Left renal cortex interstitium (tissue), 4 donors: ENCODE data around the gene JAZF1. TPM values are rescaled to one million over a fixed set of nuclear protein-coding genes. Genes with fewer than 3 reads are reported as not detected.
A peak's percentile ranks its signal among the peaks of the same experiment; 100 is the strongest.

Source experiments
- DNase-seq, 4 donors: peaks; one replicate each; pipeline ENCODE4 v3.0.0-alpha.2; 2013; ENCODE audit warnings: low read depth in 4 of 4, low spot score in 2 of 4, missing footprints in 1 of 4
- polyA plus RNA-seq, 4 donors: library from polyadenylated mRNA; unstranded; fragments of 120-200 nt; gene quantifications; one replicate each; pipeline ENCODE4 v1.2.1, GENCODE V29; 2013; ENCODE audit not compliant: insufficient read length in 4 of 4

Gene JAZF1
- polyA plus RNA-seq, 4 donors: 10.9 to 15.5 (median 13.3) TPM

GRCh38 chr7:28112467-28112866 lies 68.1 kb downstream of the JAZF1 start:
- DNase-seq: no peak

GRCh38 chr7:28112012-28112411 lies 68.6 kb downstream of the JAZF1 start:
- DNase-seq: no peak

DNA sequence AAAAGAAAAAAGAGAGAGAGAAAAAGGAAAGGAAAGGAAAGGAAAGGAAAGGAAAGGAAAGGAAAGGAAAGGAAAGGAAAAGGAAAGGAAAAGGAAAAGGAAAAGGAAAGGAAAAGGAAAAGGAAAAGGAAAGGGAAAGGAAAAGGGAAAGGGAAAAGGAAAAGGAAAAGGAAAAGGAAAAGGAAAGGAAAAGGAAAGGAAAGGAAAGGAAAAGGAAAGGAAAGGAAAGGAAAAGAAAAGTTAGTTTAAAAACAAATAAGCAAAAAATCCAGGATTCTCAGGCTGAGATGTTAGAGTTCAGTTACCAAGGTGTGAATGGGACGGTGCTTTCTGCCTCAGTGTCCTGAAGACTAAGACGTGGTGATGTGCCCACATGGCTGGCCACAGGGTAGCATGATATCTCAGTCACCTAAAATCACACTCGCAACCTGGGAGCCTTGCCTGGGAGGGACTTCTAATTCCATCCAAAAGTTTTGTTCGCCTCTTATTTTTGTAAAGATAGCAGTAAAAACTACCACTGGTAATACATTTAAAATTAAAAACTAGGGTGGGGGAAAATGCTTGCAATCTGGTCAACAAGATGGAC lies 70.1 kb downstream of the JAZF1 start:
- no peak for DNase-seq

- no peak for DNase-seq
Measured at GRCh38 chr7:28108747-28109146, 71.8 kb downstream of the JAZF1 start.

DNA sequence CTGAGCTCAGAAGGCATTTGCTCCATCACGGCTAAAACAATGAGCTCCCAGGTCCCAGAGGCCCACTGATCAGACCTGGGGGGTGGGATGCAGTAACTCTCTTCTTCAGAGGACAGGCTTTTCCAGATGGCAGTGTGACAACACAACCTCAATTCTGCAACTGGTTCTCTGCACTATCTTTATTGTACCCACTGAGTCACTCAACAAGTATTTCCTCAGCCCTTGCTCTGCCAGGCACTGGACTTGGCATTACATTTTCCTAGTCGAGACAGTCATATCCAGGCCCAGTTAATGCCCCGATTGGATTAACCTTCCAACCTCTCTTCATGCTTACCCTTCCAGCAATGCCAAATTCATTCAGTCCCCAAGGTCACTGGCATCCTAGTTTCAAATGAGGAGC lies 72.6 kb downstream of the JAZF1 start:
- no peak for DNase-seq

GRCh38 chr7:28106321-28106829 lies 74.2 kb downstream of the JAZF1 start:
- DNase-seq: no peak

GRCh38 chr7:28105234-28105633 lies 75.4 kb downstream of the JAZF1 start:
- no peak for DNase-seq

DNA sequence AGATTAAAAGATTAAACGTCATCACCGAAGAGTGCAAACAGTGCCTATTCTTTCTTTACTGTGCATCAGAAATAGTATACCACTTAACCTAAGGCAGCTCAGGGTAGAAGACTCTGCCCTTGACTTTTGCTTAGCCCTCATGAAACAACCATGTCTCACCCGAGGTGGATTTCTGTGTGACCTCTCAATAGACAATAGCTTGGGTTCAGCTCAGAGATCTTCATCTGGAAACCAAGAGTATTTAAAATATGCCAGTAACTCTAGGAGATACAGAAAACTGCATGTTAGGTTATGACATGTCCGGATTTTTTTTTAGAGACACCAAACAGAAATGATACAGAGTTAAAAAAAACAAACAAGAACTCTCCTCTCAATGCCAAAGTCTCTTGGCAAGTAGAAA lies 75.8 kb downstream of the JAZF1 start:
- no peak for DNase-seq

DNA sequence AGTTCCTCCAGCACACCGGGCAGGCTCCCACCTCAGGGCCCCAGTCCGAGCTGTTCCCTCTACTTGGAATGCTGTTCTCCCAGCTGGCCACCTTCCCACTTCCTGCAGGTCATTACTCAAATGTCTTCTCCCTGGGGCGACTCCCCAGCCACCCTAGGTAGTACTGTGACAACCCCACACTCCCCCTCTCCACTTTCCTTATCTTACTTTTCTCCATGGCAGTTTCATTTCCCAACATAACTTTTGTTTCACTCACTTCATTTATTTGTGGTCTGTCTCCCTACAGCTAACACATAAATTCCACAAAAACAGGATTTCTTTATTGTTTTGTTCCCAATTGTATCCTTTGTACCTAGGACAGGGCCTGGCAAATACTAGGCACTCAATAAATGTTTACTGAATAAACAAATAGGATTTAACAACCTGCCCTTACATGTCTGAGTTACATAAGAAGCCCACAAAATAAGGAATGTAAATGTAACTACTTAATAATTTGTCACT lies 76.5 kb downstream of the JAZF1 start:
- DNase-seq: no peak

DNA sequence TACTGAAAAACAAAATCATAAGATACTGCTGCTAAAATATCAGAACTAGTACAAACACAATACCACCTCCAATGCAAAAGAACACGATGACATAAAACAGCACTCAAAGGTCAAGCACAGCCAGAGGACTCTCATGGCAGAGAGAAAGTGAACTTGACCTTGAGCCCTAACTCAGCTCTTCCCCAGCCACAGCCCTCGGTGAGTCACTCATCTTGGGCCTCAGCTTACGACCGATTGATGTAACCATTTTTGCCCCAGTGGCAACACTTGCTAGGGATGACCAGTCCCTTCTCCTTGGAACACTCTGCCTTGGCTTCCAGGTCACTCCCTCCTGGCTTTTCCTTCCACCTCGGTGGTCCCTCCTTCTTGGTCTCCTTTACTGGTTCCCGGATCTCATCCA lies 77.8 kb downstream of the JAZF1 start:
- DNase-seq: no peak

DNA sequence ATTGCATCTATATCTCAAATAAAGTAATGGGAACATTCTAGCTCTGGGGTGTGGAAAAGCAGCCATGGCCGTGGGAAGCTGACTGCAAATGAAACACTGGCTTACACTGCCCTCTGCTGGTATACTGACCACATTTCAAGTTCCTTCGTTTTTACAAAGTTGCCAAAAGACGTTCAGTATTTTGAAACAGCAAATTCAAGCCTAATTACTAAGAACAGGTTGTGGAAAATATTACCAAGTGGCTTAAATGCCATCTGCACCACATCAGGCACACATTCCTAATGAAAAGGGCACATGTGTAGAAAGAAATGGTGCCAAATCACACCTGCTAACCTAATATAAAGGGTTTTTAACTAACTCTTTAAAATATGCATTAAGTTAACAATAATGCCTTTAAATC lies 83.9 kb downstream of the JAZF1 start:
- DNase-seq: peak in 2 of 4 donors; percentile 42 to 44

- no peak for DNase-seq
Measured at GRCh38 chr7:28095231-28095630, 85.4 kb downstream of the JAZF1 start.

GRCh38 chr7:28093623-28094232 lies 86.9 kb downstream of the JAZF1 start:
- no peak for DNase-seq

DNA sequence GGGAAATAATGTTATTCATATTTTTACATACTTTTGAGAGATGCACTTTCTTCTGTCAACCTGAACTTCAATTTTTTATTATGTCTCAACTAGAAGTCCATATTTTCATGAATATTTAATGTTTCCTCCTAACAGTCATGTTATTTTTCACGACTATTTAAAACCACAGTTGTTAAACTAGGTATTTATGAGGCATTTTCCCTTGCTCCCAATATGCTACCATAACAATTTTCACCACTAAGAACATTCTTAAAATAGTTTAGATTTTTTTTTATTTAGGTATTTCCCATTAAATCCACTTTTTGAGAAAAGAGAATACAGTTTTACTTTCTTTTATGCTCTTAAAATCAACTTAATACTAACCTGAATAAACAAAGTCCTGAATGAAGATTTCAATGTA lies 89.4 kb downstream of the JAZF1 start:
- no peak for DNase-seq

DNA sequence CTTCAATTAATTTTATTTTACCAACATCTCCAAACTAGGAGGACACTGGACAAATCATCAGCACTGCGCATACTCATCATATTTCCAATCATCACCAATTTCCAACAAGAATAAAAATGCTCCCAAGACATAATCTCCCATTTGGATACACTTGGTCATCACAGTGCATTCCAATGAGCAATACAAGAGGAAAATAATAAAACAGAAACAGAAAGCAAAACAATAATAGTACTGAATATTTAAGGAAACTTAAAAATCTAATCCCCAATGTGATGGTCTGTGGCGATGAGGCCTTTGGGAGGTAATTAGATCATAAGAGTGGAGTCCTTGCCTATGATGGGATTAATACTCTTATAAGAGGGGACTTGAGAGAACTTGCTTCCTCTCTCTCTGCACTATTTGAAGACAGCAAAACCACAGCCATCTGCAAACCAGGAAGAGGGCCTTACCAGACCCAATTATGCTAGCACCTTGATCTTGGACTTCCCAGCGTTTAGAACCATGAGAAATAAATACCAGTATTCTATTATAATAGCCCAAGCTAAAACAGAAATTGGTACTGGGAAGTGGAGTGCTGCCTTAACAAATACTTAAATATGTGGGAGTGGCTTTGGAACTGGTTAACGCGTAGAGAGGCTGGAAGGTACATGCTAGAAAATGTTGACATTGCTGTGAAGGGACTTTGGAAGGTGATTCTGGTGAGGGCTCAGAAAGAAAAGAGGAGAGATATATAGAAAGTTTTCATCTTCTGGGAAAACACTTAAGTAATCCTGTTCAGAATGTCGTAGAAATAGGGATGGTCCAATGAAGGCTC lies 91.5 kb downstream of the JAZF1 start:
- no peak for DNase-seq

DNA sequence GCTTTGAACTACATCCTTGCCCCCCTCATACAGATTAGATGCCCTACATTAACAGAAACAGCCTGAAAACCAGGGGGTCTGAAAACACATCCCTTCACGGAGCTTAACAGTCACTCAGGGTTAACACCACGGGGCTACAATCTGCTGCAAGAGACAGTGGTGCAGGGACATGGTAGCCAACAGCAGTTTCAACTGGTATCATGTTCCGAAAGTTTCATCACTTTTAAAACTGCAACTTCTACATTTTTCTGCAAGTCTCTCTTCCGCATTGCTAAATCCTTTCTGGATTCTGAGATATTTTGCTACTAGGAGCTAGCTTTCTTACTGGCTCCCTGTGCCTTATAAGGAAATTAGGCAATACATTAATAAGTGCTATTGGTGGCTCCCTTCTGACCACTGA lies 92.6 kb downstream of the JAZF1 start:
- DNase-seq: no peak

GRCh38 chr7:28086198-28086597 lies 94.4 kb downstream of the JAZF1 start:
- no peak for DNase-seq

DNA sequence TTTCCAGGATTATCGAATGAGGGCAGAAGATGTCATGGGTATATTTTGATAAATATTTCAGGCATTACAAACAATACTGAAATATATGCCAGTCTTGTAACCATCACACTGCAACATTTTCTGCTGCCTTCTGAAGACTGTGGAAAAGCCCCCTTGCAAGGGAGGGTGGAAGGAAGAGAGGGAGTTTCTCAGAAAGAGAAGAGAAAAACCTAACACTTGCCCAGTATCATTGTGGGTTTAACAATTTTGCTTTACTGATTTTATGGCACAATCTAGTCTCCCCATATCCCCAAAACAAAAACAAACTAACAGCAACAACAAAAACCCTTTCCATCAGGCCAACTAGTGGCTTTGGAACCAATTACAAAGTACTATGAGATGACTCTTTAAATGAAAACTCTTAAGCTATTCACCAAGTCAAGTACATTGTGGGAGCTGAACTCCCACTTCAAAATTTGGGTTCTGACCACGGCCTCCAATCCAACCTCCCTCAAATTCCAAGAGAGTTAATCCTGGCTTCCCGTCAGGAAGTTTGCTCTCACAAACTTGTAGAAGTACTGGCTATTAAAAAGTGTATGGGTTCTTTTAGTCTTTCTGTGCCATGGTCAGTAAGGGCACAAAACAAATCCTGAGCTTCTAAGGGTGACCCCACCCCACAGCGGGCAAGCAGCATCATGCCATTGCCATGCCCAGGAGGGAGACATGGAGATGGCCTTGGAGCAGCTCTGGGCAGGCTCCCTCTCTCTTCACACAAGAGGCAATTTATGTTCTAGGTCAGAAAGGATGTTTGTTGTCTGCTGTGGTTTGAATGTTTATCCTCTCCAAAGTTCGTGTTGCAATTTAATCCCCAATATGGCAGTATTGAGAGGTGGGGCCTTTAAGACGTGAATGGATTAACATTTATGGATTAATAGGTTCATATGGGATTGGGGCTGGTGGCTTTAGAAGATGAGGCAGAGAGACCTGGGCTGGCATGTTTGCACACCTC lies 96.3 kb downstream of the JAZF1 start:
- DNase-seq: no peak

DNA sequence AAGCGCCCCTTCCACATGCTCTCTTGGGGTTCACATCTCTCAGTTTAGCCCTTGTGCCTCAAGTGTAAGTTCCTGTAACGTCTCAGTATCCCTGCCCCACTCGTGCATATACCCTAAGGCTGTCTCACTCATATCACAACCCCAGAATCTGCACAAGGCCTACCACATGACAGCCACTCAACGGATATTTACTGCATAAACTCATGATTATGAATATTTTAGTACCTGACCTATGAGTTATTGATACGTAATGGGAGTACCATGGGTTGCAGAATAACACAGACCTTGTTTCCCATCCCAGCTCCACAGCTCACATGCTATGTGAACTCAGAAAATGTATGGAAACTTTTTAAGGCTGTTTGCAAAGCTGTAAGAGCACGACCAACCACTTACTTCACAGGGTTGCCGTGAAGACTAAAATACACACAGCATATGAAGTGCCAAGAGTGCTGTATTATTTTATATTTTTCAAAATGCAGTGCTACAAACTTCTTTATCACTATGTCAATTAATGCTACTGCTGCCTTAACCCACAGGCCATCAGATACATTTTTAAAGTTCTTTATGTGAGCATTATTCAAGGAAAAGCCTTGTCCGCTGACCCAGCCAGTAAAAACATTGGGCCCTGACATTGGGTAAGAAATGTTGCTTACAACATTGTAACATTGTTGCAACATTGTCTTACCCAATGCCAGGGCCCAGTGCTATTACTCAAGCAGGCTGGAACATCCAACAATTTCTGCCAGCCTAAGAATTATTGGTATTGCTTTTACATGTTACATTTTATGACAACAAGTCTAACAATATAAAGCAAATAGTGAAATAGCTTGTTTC lies 97.2 kb downstream of the JAZF1 start:
- DNase-seq: no peak

- DNase-seq: no peak
Measured at GRCh38 chr7:28082071-28082470, 98.5 kb downstream of the JAZF1 start.
